ENCODE measurements around the gene GLP2R. TPM values are rescaled to one million over a fixed set of nuclear protein-coding genes. Genes with fewer than 3 reads are reported as not detected.

Gene GLP2R
- total and polyA plus RNA-seq, 2 of the 8 experiments (the other 6 are each of a cell fraction or from before 2014, with no cell fraction given): not detected

DNA sequence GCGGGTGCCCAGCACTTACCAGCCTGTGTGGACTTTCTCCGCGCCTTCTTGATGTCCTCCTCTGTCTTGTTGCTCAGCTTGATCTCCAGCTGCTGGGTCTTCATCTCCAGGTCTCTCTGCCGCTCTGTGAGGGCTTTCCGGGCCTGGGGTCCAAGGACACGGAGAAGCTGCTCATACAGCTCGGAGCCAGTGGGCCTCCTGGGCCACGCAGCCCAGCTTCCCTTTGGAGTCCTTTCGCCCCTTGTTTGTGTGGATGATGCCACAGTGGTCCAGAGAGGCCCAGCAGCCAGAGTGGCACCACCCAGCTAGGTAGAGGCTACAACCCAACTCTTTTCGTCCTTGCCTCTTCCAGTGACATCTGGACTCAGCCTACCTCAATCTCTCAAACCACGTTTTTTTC lies 99.7 kb downstream of the GLP2R start:
- Histone ChIP-seq H4K8ac (ENCODE audit: extremely low read depth, insufficient read depth, low read length) (no peak overlapping the region; the same call in 1 of the 2 replicates), H3K4me2 (ENCODE audit: insufficient read depth in 1 of 2, low read depth in 2 of 2, low read length in 2 of 2) (no peak overlapping the region), H3K4ac (replicated peaks; ENCODE audit: insufficient read length, low read depth, low read length) (no peak overlapping the region), H2BK12ac (ENCODE audit: low read depth, low read length) (no peak overlapping the region), H4K5ac (ENCODE audit: insufficient read length, low read depth, low read length) (no peak overlapping the region), H3K18ac (ENCODE audit: extremely low read depth, low read length) (no peak overlapping the region), H3K4me1 (replicated peaks in 1 of 4; ENCODE audit: control insufficient read depth in 3 of 4, insufficient read depth in 4 of 4, low read length in 3 of 4) (peaks cover 0 to 4% (median 0%) of the 10 kb centered on the region in 4 experiments; a peak in 1 of 7 replicates), H2BK120ac (replicated peaks; ENCODE audit: low read depth, low read length) (no peak overlapping the region), H3K27me3 (replicated peaks in 1 of 4; ENCODE audit: control insufficient read depth in 3 of 4, extremely low read depth in 1 of 4, insufficient read depth in 3 of 4, low read length in 3 of 4) (no peaks in the 10 kb centered on the region), H3K4me3 (ENCODE audit: extremely low read depth in 1 of 4, insufficient read depth in 2 of 4, low read depth in 3 of 4, low read length in 4 of 4) (no peak overlapping the region), H3K56ac (replicated peaks; ENCODE audit: insufficient read length, low read depth, low read length) (no peak overlapping the region), H3K27ac (ENCODE audit: low read depth, low read length) (no peak overlapping the region), H4K20me1 (replicated peaks in 1 of 2; ENCODE audit: control insufficient read depth in 1 of 2, insufficient read depth in 2 of 2, low read length in 2 of 2) (no peaks in the 10 kb centered on the region), H2BK5ac (ENCODE audit: low read depth, low read length) (no peak overlapping the region), H2AK5ac (ENCODE audit: low read depth, low read length) (no peak overlapping the region), H4K91ac (replicated peaks; ENCODE audit: insufficient read length, low read length) (no peak overlapping the region), H3K79me1 (ENCODE audit: low read depth, low read length) (no peaks in the 10 kb centered on the region), H2BK20ac (ENCODE audit: low read length) (no peak overlapping the region), H2BK15ac (ENCODE audit: low read length) (0 out of 2 replicates have a peak overlapping the region, but pooled peaks have one; percentile 46), H2AFZ (ENCODE audit: low read length) (no peak overlapping the region), H3K23ac (ENCODE audit: insufficient read length) (no peak overlapping the region), H3K36me3 (ENCODE audit: control insufficient read depth in 2 of 4, insufficient read depth in 4 of 4, low read length in 3 of 4) (no peaks in the 10 kb centered on the region), H3K79me2 (ENCODE audit: control insufficient read depth in 1 of 2, insufficient read depth in 2 of 2, low read length in 2 of 2) (no peaks in the 10 kb centered on the region), H3K14ac (ENCODE audit: insufficient read length) (no peak overlapping the region), H3K23me2 (ENCODE audit: low read depth, low read length) (no peaks in the 10 kb centered on the region), H3K9ac (replicated peaks in 1 of 4; ENCODE audit: extremely low read depth in 1 of 4, low read depth in 3 of 4, low read length in 3 of 4) (no peak overlapping the region), H3K9me3 (ENCODE audit: insufficient read depth in 2 of 2, low read depth in 1 of 2, low read length in 1 of 2) (no peaks in the 10 kb centered on the region)
- 96% methylated on average over 11 of the region's 11 CpGs; no CpG with 5 or more reads in 1 of the 2 experiments for WGBS, 2 experiments (ENCODE audit: extremely low coverage in 1 of 2, insufficient coverage in 1 of 2, insufficient read length in 1 of 2, insufficient replicate concordance in 2 of 2, low coverage in 1 of 2, low lambda C conversion rate in 2 of 2, missing lambda C conversion rate in 1 of 2)
- TF ChIP-seq KDM4A (IDR thresholded peaks at IDR 0.05; ENCODE audit: low read depth, low read length, severe bottlenecking) (no peak), KDM5A (IDR thresholded peaks at IDR 0.05; ENCODE audit: low read length) (no peak), CHD1 (IDR thresholded peaks at IDR 0.05; ENCODE audit: low read depth, low read length) (no peak)
- DNase-seq (ENCODE audit: low read depth in 1 of 2, low spot score in 2 of 2) (no peak), FAIRE-seq (no peak)
- CTCF ChIA-PET (ENCODE audit: partially characterized antibody): interaction anchor here (0.5 to 8.4 kb wide), 23 partner anchors 9 to 690 kb away, joined by 3 to 130 read pairs (median 5); partner anchors contain the start of gene RCVRN
- POLR2A ChIA-PET (ENCODE audit: partially characterized antibody): interaction anchor here (1.2 kb wide), 1 partner anchor 33 kb away, joined by 3 read pairs; no protein-coding TSS in a partner anchor

Measured in H1 (cell line).